ENCODE measurements around the gene PCSK4.

- TF ChIP-seq L3MBTL2 (conservative IDR thresholded peaks at IDR 0.05), result no peak
- no peak for TF ChIP-seq BHLHE40 (IDR thresholded peaks at IDR 0.05; ENCODE audit: borderline replicate concordance)
- no peak for TF ChIP-seq PKNOX1 (IDR thresholded peaks at IDR 0.05)
- TF ChIP-seq ZNF384 (IDR thresholded peaks at IDR 0.05), result no peak
- TF ChIP-seq FOXA1 (IDR thresholded peaks at IDR 0.05), result no peak
- TF ChIP-seq LEF1 (IDR thresholded peaks at IDR 0.05; ENCODE audit: borderline replicate concordance), result no peak
- no peak for TF ChIP-seq SP1 (IDR thresholded peaks at IDR 0.05)
- TF ChIP-seq FOXM1 (IDR thresholded peaks at IDR 0.05; ENCODE audit: borderline replicate concordance), result no peak
- no peak for TF ChIP-seq NFRKB (IDR thresholded peaks at IDR 0.05)
- TF ChIP-seq SUZ12 (IDR thresholded peaks at IDR 0.05), result no peak
- no peak for TF ChIP-seq ARNT (IDR thresholded peaks at IDR 0.05)
Observed at GRCh38 chr19:1457031-1457739, 33.0 kb downstream of the PCSK4 start.
